WTC11 (cell line): ENCODE data around the gene ZNF547. TPM values are rescaled to one million over a fixed set of nuclear protein-coding genes. Genes with fewer than 3 reads are reported as not detected.
A peak's percentile ranks its signal among the peaks of the same experiment; 100 is the strongest.

Source experiments
- ATAC-seq: fragments of 200-7000 bp; cut with Tn5 transposase; 2 replicates; pipeline ENCODE4 v1.10.0; 2021; ENCODE audit warnings: mild to moderate bottlenecking, moderate library complexity
- CTCF ChIA-PET: fragments of 300-600 bp; sonication (Branson Sonifier 250); formaldehyde crosslinking; loops from one replicate; lab custom pipeline; 2021; ENCODE audit warnings: antibody characterized with exemption; lab: Charles Lee
- POLR2A ChIA-PET: fragments of 350-600 bp; sonication (Branson Sonifier 250); formaldehyde crosslinking; loops from one replicate; lab custom pipeline; 2021; ENCODE audit warnings: antibody characterized with exemption; lab: Charles Lee
- DNase-seq: peaks from one replicate; pipeline ENCODE4 v3.0.0; 2021; ENCODE audit warnings: low spot score
- H3K27ac Mint-ChIP-seq: 2 replicates; pipeline ENCODE4 v1.8.0; 2021; ENCODE audit warnings: mixed read lengths
- H3K27me3 Mint-ChIP-seq: 2 replicates; pipeline ENCODE4 v1.8.0; 2021; ENCODE audit warnings: low read depth, mild to moderate bottlenecking, moderate library complexity, mixed read lengths
- H3K36me3 Mint-ChIP-seq: 2 replicates; pipeline ENCODE4 v1.8.0; 2021; ENCODE audit warnings: mixed read lengths
- H3K4me1 Mint-ChIP-seq: 2 replicates; pipeline ENCODE4 v1.8.0; 2022; ENCODE audit warnings: mixed read lengths
- H3K4me3 Mint-ChIP-seq: 2 replicates; pipeline ENCODE4 v1.8.0; 2021; ENCODE audit warnings: mild to moderate bottlenecking, moderate library complexity, mixed read lengths
- H3K9me3 Mint-ChIP-seq: 2 replicates; pipeline ENCODE4 v1.8.0; 2021; ENCODE audit warnings: mixed read lengths
- CREB1 ChIP-seq: sonication (generic); formaldehyde crosslinking; IDR thresholded peaks from 2 replicates; pipeline ENCODE4 v1.8.0; 2023; ENCODE audit warnings: mild to moderate bottlenecking, missing genetic modification reagents
- ELF4 ChIP-seq: sonication (generic); formaldehyde crosslinking; IDR thresholded peaks from 2 replicates; pipeline ENCODE4 v1.8.1; 2022; ENCODE audit warnings: low read depth, mild to moderate bottlenecking, moderate library complexity, missing genetic modification reagents
- FOXP1 ChIP-seq: sonication (generic); formaldehyde crosslinking; IDR thresholded peaks from 2 replicates; pipeline ENCODE4 v1.8.0; 2022; ENCODE audit warnings: missing genetic modification reagents, mild to moderate bottlenecking, moderate library complexity, borderline replicate concordance
- JUN ChIP-seq: sonication (generic); formaldehyde crosslinking; IDR thresholded peaks from 2 replicates; pipeline ENCODE4 v1.8.0; 2023; ENCODE audit warnings: mild to moderate bottlenecking, missing genetic modification reagents
- MXD4 ChIP-seq: fragments of 250-450 bp; sonication (Bioruptor Pico); IDR thresholded peaks from 2 replicates; pipeline ENCODE4 v1.8.0; 2021; ENCODE audit warnings: mild to moderate bottlenecking, moderate library complexity, borderline replicate concordance
- NR2C2 ChIP-seq: sonication (generic); formaldehyde crosslinking; IDR thresholded peaks from 2 replicates; pipeline ENCODE4 v1.8.0; 2022; ENCODE audit warnings: mild to moderate bottlenecking, missing genetic modification reagents
- TCF7 ChIP-seq: sonication (generic); formaldehyde crosslinking; IDR thresholded peaks from 2 replicates; pipeline ENCODE4 v1.8.0; 2022; ENCODE audit warnings: mild to moderate bottlenecking, low read depth, missing genetic modification reagents, moderate library complexity
- TP53 ChIP-seq: sonication (generic); formaldehyde crosslinking; IDR thresholded peaks from 2 replicates; pipeline ENCODE4 v1.8.1; 2023; ENCODE audit warnings: mild to moderate bottlenecking, missing genetic modification reagents
- ZNF138 ChIP-seq: sonication (generic); formaldehyde crosslinking; conservative IDR thresholded peaks from 2 replicates; pipeline ENCODE4 v1.8.1; 2022; ENCODE audit warnings: mild to moderate bottlenecking, moderate library complexity, missing genetic modification reagents
- ZNF396 ChIP-seq: fragments of 250-450 bp; sonication (Bioruptor Pico); IDR thresholded peaks from 2 replicates; pipeline ENCODE4 v1.8.0; 2021; ENCODE audit warnings: mild to moderate bottlenecking, moderate library complexity, borderline replicate concordance
- total RNA-seq: library from RNA; stranded (reverse); gene quantifications from 3 replicates; pipeline ENCODE4 v1.2.3, GENCODE V29; 2021
- TF ChIP-seq, protein P1 (sequence below): fragments of 250-450 bp; sonication (Bioruptor Pico); IDR thresholded peaks from 2 replicates; pipeline ENCODE4 v1.9.0; 2021; ENCODE audit warnings: mild to moderate bottlenecking
- TF ChIP-seq, protein P2 (sequence below): sonication (generic); formaldehyde crosslinking; IDR thresholded peaks from 2 replicates; pipeline ENCODE4 v1.8.1; 2022; ENCODE audit warnings: low read depth, missing genetic modification reagents, borderline replicate concordance
- TF ChIP-seq, protein P3 (sequence below): fragments of 200-600 bp; IDR thresholded peaks from 2 replicates; pipeline ENCODE4 v1.8.0; 2022; ENCODE audit warnings: antibody characterized with exemption

ZNF547 gene
- total RNA-seq, 1 experiment from 2014 or later = 2.3 TPM

DNA sequence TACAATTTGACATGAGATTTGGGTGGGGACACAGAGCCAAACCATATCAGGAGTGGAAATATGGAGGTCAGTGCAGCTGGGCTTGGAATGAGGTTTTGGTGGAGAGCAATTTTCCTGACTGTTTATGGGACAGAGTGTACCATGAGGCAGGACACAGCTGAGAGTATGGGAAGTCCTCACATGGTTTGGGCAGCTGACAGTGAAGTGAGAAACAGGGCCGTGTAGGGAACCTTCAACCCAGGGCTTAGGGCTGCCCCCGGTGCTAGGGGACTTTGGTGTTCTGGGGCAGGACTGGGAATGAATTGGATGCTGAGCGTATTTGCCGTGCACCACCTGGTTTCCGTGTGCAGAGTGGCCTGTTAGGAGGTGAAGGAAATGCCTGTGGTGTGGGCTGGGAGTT, 32.4 kb downstream of the ZNF547 start (continued):
- TF ChIP-seq FOXP1 (CRISPR knock-in tag) = no peak
- TF ChIP-seq, protein P1, sequence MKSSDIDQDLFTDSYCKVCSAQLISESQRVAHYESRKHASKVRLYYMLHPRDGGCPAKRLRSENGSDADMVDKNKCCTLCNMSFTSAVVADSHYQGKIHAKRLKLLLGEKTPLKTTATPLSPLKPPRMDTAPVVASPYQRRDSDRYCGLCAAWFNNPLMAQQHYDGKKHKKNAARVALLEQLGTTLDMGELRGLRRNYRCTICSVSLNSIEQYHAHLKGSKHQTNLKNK = no peak
- no peak for TF ChIP-seq ELF4 (CRISPR knock-in tag)

DNA sequence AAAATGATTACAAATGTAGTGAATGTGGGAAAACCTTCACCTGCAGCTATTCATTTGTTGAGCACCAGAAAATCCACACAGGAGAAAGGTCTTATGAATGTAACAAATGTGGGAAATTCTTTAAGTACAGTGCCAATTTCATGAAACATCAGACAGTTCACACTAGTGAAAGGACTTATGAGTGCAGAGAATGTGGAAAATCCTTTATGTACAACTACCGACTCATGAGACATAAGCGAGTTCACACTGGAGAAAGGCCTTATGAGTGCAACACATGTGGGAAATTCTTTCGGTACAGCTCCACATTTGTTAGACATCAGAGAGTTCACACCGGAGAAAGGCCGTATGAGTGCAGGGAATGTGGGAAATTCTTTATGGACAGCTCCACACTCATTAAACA, 35.5 kb downstream of the ZNF547 start:
- H3K27me3 Mint-ChIP-seq = no peaks in the 10 kb centered on the region; the same call in 1 of the 2 replicates
- ChIA-PET CTCF (interaction anchor here (1.4 kb wide), 1 partner anchor 7 kb away, joined by 3 read pairs; no protein-coding TSS in a partner anchor), POLR2A (interaction anchor here (0.6 kb wide), 1 partner anchor 15 kb away, joined by 4 read pairs; no protein-coding TSS in a partner anchor)
- H3K9me3 Mint-ChIP-seq = peaks cover 17% of the 10 kb centered on the region
- peaks cover 25% of the 10 kb centered on the region for H3K36me3 Mint-ChIP-seq
- no peak overlapping the region for H3K27ac Mint-ChIP-seq
- ATAC-seq (no peak), DNase-seq (no peak)
- TF ChIP-seq, protein P2, sequence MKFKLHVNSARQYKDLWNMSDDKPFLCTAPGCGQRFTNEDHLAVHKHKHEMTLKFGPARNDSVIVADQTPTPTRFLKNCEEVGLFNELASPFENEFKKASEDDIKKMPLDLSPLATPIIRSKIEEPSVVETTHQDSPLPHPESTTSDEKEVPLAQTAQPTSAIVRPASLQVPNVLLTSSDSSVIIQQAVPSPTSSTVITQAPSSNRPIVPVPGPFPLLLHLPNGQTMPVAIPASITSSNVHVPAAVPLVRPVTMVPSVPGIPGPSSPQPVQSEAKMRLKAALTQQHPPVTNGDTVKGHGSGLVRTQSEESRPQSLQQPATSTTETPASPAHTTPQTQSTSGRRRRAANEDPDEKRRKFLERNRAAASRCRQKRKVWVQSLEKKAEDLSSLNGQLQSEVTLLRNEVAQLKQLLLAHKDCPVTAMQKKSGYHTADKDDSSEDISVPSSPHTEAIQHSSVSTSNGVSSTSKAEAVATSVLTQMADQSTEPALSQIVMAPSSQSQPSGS = no peak
- H3K4me3 Mint-ChIP-seq = no peak overlapping the region
- H3K4me1 Mint-ChIP-seq = no peaks in the 10 kb centered on the region

DNA sequence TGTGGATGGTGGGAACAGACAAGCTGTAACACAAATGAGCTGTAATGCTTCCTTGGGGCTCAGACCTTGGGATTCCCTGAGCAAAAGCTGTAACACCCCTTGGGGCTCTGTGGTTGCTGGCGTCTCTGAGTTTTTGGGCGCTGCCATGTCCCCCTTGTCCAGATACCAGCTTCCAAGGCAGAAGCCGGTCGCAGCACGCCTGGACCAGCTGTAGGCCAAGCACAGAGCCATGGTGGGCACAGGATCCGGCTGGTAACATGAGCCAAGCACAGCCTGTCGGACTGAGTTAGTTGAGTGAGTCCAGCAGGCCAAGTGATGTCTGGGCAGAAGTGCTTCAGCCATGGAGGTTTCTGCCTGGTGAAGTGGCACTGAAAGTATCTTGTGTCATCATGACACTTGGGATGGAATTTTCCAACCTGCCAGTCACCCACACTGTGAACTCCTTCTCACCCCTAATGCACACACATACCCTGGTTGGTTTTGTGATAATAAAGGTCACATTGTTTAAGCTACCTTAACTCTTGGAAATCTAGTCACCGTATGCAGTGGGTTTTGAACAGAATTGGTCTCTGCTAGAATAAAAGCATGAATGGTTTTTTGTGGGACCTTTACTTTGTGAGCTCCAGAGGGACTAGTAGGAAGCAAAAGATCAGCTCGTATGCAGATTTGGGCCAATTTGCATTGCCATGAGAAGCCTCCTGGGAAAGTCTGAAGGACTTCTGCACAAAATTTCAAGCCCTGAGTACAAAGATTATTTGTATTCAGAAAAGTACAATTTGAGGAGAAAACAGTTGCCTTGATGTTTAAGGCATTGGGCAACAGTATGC, 40.6 kb downstream of the ZNF547 start:
- ATAC-seq = no peak
- POLR2A ChIA-PET = interaction anchor here (0.5 kb wide), 1 partner anchor 288 kb away, joined by 3 read pairs; no protein-coding TSS in a partner anchor

DNA sequence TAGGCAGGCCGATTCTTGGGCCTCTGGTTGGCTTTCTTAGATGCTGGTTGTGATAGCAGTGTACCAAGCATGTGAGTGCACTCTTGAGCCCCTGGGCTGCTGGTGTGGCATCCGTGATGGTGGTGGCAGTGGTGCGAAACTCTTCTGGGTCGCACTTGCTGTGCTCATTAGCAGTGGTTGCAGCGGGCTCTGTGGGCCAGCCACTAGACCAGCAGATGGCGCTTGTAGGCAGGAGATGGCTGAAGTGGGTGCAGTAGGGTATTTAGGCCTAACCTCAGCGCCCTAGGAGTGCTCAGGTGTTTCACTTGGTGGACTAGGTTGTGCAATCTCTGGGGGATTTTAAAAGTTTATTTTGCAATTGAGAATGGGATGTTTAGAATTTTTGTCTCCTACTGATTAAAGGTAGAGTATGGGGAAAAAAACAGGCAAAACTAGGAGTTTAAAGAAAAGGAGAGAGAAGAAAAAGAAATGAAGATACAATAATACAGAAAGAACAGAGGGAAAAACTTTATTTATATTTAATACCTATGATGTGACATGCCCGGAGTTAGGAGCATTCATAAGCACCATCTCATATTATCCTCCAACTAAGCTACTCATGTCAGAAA, 43.3 kb downstream of the ZNF547 start:
- CTCF ChIA-PET = interaction anchor here (0.6 to 1.4 kb wide), 12 partner anchors 9 to 302 kb away, joined by 3 to 11 read pairs (median 3); partner anchors contain the start of genes ZNF154, ZNF548, ZNF749 and ZNF805
- H3K27me3 Mint-ChIP-seq = peaks cover 7% of the 10 kb centered on the region
- DNase-seq = peak; percentile 92
- TF ChIP-seq TCF7 (CRISPR knock-in tag) = no peak
- TF ChIP-seq, protein P3, sequence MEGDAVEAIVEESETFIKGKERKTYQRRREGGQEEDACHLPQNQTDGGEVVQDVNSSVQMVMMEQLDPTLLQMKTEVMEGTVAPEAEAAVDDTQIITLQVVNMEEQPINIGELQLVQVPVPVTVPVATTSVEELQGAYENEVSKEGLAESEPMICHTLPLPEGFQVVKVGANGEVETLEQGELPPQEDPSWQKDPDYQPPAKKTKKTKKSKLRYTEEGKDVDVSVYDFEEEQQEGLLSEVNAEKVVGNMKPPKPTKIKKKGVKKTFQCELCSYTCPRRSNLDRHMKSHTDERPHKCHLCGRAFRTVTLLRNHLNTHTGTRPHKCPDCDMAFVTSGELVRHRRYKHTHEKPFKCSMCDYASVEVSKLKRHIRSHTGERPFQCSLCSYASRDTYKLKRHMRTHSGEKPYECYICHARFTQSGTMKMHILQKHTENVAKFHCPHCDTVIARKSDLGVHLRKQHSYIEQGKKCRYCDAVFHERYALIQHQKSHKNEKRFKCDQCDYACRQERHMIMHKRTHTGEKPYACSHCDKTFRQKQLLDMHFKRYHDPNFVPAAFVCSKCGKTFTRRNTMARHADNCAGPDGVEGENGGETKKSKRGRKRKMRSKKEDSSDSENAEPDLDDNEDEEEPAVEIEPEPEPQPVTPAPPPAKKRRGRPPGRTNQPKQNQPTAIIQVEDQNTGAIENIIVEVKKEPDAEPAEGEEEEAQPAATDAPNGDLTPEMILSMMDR = peak; percentile 30
- no peak overlapping the region for H3K27ac Mint-ChIP-seq
- peaks cover 8% of the 10 kb centered on the region for H3K4me1 Mint-ChIP-seq
- no peak overlapping the region for H3K4me3 Mint-ChIP-seq
- H3K9me3 Mint-ChIP-seq = peaks cover 17% of the 10 kb centered on the region
- no peaks in the 10 kb centered on the region; the same call in 1 of the 2 replicates for H3K36me3 Mint-ChIP-seq
- ATAC-seq = peak; percentile 86
- POLR2A ChIA-PET = no interaction called here

More for the DNA sequence above, 40.6 kb downstream of the ZNF547 start:
- no peak for DNase-seq
- Mint-ChIP-seq H3K36me3 (peaks cover 8% of the 10 kb centered on the region), H3K9me3 (peaks cover 17% of the 10 kb centered on the region), H3K27ac (no peak overlapping the region), H3K4me1 (0 out of 2 replicates have a peak, but pooled peaks cover 2% of the 10 kb centered on the region), H3K27me3 (peaks cover 4% of the 10 kb centered on the region), H3K4me3 (no peak overlapping the region)
- TF ChIP-seq ELF4 (CRISPR knock-in tag) (no peak), JUN (no peak), ZNF396 (CRISPR knock-in tag) (no peak), MXD4 (CRISPR knock-in tag) (no peak), CREB1 (CRISPR knock-in tag) (no peak), ZNF138 (CRISPR knock-in tag) (no peak), TP53 (CRISPR knock-in tag) (no peak), NR2C2 (CRISPR knock-in tag) (no peak)
- TF ChIP-seq, protein P1 = no peak
- CTCF ChIA-PET = interaction anchor here (1.0 to 1.1 kb wide), 2 partner anchors 15 to 305 kb away, joined by 3 to 4 read pairs; partner anchors contain the start of gene ZNF548
